Mammary epithelial cell (primary cell): ENCODE data around the gene PCDHGA5.

Source experiments
- CTCF ChIP-seq, 2 donors: IDR thresholded peaks in 1 of 2; conservative IDR thresholded peaks in 1 of 2; 2 replicates each; pipeline ENCODE4 v1.5.1; 2011 to 2012; ENCODE audit warnings: inconsistent platforms in 2 of 2, low read length in 2 of 2, mild to moderate bottlenecking in 2 of 2, control low read depth in 1 of 2, low read depth in 1 of 2; ENCODE audit not compliant: insufficient read depth in 1 of 2; ENCODE audit errors: extremely low read depth in 1 of 2
- EZH2 ChIP-seq: IDR thresholded peaks from 2 replicates; pipeline ENCODE4 v1.6.1; 2012; ENCODE audit warnings: low read length, inconsistent platforms, borderline replicate concordance

GRCh38 chr5:141403387-141403786 is 39.4 kb downstream of the PCDHGA5 start:
- no peak for TF ChIP-seq CTCF (conservative IDR thresholded peaks at IDR 0.05 in 1 of 2, IDR thresholded peaks at IDR 0.05 in 1 of 2; ENCODE audit: extremely low read depth in 1 of 2, insufficient read depth in 1 of 2, low read depth in 1 of 2, low read length in 2 of 2)
- no peak for TF ChIP-seq EZH2
